ENCODE data around the gene RCL1.

GRCh38 chr9:4780651-4781050 is 12.1 kb upstream of the RCL1 start:
- TF ChIP-seq, protein P1, sequence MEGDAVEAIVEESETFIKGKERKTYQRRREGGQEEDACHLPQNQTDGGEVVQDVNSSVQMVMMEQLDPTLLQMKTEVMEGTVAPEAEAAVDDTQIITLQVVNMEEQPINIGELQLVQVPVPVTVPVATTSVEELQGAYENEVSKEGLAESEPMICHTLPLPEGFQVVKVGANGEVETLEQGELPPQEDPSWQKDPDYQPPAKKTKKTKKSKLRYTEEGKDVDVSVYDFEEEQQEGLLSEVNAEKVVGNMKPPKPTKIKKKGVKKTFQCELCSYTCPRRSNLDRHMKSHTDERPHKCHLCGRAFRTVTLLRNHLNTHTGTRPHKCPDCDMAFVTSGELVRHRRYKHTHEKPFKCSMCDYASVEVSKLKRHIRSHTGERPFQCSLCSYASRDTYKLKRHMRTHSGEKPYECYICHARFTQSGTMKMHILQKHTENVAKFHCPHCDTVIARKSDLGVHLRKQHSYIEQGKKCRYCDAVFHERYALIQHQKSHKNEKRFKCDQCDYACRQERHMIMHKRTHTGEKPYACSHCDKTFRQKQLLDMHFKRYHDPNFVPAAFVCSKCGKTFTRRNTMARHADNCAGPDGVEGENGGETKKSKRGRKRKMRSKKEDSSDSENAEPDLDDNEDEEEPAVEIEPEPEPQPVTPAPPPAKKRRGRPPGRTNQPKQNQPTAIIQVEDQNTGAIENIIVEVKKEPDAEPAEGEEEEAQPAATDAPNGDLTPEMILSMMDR (IDR thresholded peaks at IDR 0.05), result no peak
- no peak for TF ChIP-seq POLR2A (IDR thresholded peaks at IDR 0.05)

All from uterus (tissue), 2 donors.